ENCODE measurements around the gene CATSPER3. TPM values are rescaled to one million over a fixed set of nuclear protein-coding genes. Genes with fewer than 3 reads are reported as not detected.
A peak's percentile ranks its signal among the peaks of the same experiment; 100 is the strongest.

CATSPER3 gene
- total and polyA plus RNA-seq, 2 donors from 2014 or later: 1.4 TPM

DNA sequence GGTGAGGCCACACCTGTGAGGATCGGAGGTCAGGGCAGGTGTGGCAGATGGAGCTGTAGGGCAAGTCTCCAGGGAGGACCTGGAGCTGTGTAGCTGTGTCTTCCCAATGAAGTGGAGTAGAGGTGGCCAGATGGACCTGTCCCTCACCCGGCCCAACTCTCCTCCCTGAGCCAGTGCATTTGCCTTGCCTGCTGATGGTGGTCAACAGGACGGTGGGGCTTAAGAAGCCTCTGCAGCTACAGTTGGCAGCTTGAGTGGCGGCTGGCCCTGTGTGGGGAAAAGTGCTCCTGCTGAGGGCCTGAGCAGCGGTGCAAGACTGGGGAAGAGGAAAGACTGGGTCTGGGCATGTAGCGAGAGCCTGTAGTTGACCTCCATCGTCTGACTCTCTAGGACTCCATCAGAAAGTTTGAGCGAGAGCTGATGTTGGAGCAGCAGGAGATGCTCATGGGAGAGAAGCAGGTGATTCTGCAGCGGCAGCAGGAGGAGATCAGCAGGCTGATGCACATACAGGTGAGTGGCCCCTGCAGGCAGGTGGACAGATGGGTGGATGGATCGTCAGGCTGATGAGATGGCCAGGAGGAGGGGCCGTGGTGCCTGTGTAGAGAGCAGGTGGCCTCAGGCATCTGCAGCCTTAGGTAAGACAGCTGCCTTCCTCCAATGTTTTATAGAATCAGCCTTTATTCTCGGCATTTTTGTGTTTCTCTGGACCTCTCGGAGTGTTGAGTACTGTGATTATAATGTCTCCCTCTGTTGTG is 41.5 kb downstream of the CATSPER3 start:
- Histone ChIP-seq H3K27ac (ENCODE audit: low read depth in 2 of 2, low read length in 2 of 2) (no peak overlapping the region), H3K36me3 (ENCODE audit: control insufficient read depth in 2 of 3, insufficient read depth in 3 of 3, low read length in 3 of 3) (no peaks in the 10 kb centered on the region), H3K9me3 (ENCODE audit: control insufficient read depth in 2 of 3, insufficient read depth in 1 of 3, low read length in 3 of 3) (no peaks in the 10 kb centered on the region), H3K4me1 (ENCODE audit: control insufficient read depth in 2 of 3, insufficient read depth in 2 of 3, low read depth in 1 of 3, low read length in 3 of 3) (no peaks in the 10 kb centered on the region), H3K9ac (ENCODE audit: low read length in 3 of 3) (no peak overlapping the region), H3K27me3 (ENCODE audit: control insufficient read depth, insufficient read depth, low read length) (no peaks in the 10 kb centered on the region), H3K4me3 (ENCODE audit: low read length in 3 of 3) (no peak overlapping the region)
- intact Hi-C loops (cut with DNase I): no loop called here
- no peak for FAIRE-seq
- peak in 1 of 5 donors; percentile 11 for DNase-seq
- TF ChIP-seq, protein P1, sequence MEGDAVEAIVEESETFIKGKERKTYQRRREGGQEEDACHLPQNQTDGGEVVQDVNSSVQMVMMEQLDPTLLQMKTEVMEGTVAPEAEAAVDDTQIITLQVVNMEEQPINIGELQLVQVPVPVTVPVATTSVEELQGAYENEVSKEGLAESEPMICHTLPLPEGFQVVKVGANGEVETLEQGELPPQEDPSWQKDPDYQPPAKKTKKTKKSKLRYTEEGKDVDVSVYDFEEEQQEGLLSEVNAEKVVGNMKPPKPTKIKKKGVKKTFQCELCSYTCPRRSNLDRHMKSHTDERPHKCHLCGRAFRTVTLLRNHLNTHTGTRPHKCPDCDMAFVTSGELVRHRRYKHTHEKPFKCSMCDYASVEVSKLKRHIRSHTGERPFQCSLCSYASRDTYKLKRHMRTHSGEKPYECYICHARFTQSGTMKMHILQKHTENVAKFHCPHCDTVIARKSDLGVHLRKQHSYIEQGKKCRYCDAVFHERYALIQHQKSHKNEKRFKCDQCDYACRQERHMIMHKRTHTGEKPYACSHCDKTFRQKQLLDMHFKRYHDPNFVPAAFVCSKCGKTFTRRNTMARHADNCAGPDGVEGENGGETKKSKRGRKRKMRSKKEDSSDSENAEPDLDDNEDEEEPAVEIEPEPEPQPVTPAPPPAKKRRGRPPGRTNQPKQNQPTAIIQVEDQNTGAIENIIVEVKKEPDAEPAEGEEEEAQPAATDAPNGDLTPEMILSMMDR (IDR thresholded peaks at IDR 0.05; ENCODE audit: borderline replicate concordance, extremely low read depth, insufficient read depth): no peak

GRCh38 chr5:135009736-135010501 is 42.2 kb downstream of the CATSPER3 start:
- Histone ChIP-seq H3K36me3 (ENCODE audit: control insufficient read depth in 2 of 3, insufficient read depth in 3 of 3, low read length in 3 of 3) (no peaks in the 10 kb centered on the region), H3K4me3 (ENCODE audit: low read length in 3 of 3) (no peak overlapping the region), H3K27me3 (ENCODE audit: control insufficient read depth, insufficient read depth, low read length) (no peaks in the 10 kb centered on the region), H3K9ac (ENCODE audit: low read length in 3 of 3) (no peak overlapping the region), H3K9me3 (ENCODE audit: control insufficient read depth in 2 of 3, insufficient read depth in 1 of 3, low read length in 3 of 3) (no peaks in the 10 kb centered on the region), H3K27ac (ENCODE audit: low read depth in 2 of 2, low read length in 2 of 2) (no peak overlapping the region), H3K4me1 (ENCODE audit: control insufficient read depth in 2 of 3, insufficient read depth in 2 of 3, low read depth in 1 of 3, low read length in 3 of 3) (no peaks in the 10 kb centered on the region)
- TF ChIP-seq, protein P1 (IDR thresholded peaks at IDR 0.05; ENCODE audit: borderline replicate concordance, extremely low read depth, insufficient read depth): no peak
- FAIRE-seq (no peak), DNase-seq (peak in 2 of 5 donors; percentile 19 to 48)
- intact Hi-C loops (cut with DNase I): no loop called here

- Histone ChIP-seq H3K9me3 (ENCODE audit: control insufficient read depth in 2 of 3, insufficient read depth in 1 of 3, low read length in 3 of 3) (no peaks in the 10 kb centered on the region), H3K9ac (ENCODE audit: low read length in 3 of 3) (no peak overlapping the region), H3K4me3 (ENCODE audit: low read length in 3 of 3) (no peak overlapping the region), H3K27me3 (ENCODE audit: control insufficient read depth, insufficient read depth, low read length) (no peaks in the 10 kb centered on the region), H3K4me1 (ENCODE audit: control insufficient read depth in 2 of 3, insufficient read depth in 2 of 3, low read depth in 1 of 3, low read length in 3 of 3) (no peaks in the 10 kb centered on the region), H3K36me3 (ENCODE audit: control insufficient read depth in 2 of 3, insufficient read depth in 3 of 3, low read length in 3 of 3) (no peaks in the 10 kb centered on the region), H3K27ac (ENCODE audit: low read depth in 2 of 2, low read length in 2 of 2) (no peak overlapping the region)
- TF ChIP-seq, protein P1 (IDR thresholded peaks at IDR 0.05; ENCODE audit: borderline replicate concordance, extremely low read depth, insufficient read depth): no peak
- FAIRE-seq (no peak), DNase-seq (peak in 3 of 5 donors; percentile 16 to 37 (median 22))
- intact Hi-C loops (cut with DNase I): no loop called here
Observed at GRCh38 chr5:135010502-135011354, 43.0 kb downstream of the CATSPER3 start.
